Prostate gland (tissue), 2 donors: ENCODE measurements around the gene KIF2C. TPM values are rescaled to one million over a fixed set of nuclear protein-coding genes. Genes with fewer than 3 reads are reported as not detected.

ENCODE experiments used
- DNase-seq: peaks from one replicate; pipeline ENCODE4 v3.0.0-alpha.2; 2019; ENCODE audit warnings: low spot score
- H3K27ac ChIP-seq, 2 donors: fragments of 200-600 bp; sonication (generic); 2 replicates each; pipeline ENCODE4 v1.5.1; 2017 to 2019
- H3K27me3 ChIP-seq: fragments of 200-600 bp; sonication (generic); replicated peaks from 2 replicates; pipeline ENCODE4 v1.5.1; 2019; ENCODE audit not compliant: insufficient read depth
- H3K36me3 ChIP-seq, 2 donors: fragments of 200-600 bp; sonication (generic); 1 replicate in 1 of 2; 2 replicates in 1 of 2; pipeline versions ENCODE4 v1.5.1 to v1.8.1; 2017 to 2019
- H3K4me1 ChIP-seq: fragments of 200-600 bp; sonication (generic); replicated peaks from 2 replicates; pipeline ENCODE4 v1.5.1; 2019
- H3K4me3 ChIP-seq, 2 donors: fragments of 200-600 bp; sonication (generic); 2 replicates each; pipeline ENCODE4 v1.5.1; 2017 to 2019
- H3K9me3 ChIP-seq: fragments of 200-600 bp; sonication (generic); 2 replicates; pipeline ENCODE4 v1.5.1; 2017
- POLR2A ChIP-seq: fragments of 450-650 bp; IDR thresholded peaks from one replicate; pipeline ENCODE4 v1.6.1; 2016; ENCODE audit warnings: antibody characterized with exemption, mild to moderate bottlenecking
- POLR2AphosphoS5 ChIP-seq: sonication (generic); formaldehyde crosslinking; IDR thresholded peaks from one replicate; pipeline ENCODE4 v1.6.1; 2017; ENCODE audit warnings: antibody characterized with exemption
- WGBS: methylation state at CpG from one replicate; pipeline ENCODE4 v1.1.5; 2018; 5-methylcytosine and 5-hydroxymethylcytosine counted together
- intact Hi-C: fragments of 100-400 bp; cut with DNase I; formaldehyde crosslinking; loops from one replicate; pipeline ENCODE4 v1.14.2; 2022
- total RNA-seq, 2 donors: library from RNA; depleted of rRNA; stranded (reverse); fragments of >200 nt; gene quantifications; one replicate each; pipeline ENCODE4 v1.1.0, GENCODE V29; 2016
- TF ChIP-seq, protein P1 (sequence below), 4 experiments: fragments of 200-600 bp in 2 of 4; fragments of 450-650 bp in 2 of 4; sonication (generic) in 2 of 4; IDR thresholded peaks; 1 replicate in 3 of 4; 2 replicates in 1 of 4; pipeline ENCODE4 v1.5.1; 2016 to 2019; ENCODE audit warnings: antibody characterized with exemption in 4 of 4, mild to moderate bottlenecking in 2 of 4, moderate library complexity in 2 of 4

Gene KIF2C
- total RNA-seq, 2 donors from 2014 or later, result 3.5 to 13.2 TPM

DNA sequence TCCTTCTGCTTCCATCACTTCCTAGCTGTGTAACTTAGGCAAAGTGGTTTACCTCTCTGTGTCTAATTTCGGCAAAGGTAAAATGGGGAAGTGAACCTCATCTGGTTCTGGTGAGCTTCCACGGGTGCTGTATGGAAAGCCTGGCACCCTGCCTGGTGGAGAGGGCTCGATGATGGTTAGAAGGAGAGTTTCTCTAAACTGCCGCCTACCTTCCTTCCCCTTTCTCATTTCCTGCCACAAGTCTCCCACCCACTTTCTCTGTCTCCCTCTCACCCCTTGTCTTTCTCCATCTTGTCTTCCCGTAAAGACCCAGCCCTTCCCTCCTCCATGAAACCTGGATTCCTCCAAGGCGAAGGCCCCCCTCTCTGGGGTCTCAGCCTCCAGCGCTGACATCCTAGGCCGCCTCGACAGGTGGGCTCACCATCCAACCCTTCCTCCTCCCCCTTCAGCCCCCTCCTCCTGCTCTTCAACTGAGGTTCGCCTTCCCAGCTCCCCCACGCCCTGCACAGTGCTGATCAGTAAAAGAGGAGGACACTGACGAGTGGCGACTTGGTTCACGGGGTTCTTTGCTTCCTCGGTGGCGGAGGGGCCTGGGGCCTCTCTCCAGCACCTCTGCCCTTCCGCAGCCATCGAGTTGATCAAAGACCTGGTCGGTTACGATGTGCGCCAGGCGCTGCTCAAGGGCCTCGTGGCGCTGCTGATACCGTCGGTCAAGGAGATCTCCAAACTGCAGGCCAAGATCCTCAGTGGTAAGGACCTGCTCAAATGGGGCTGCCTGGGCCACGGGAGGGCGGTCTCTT is 15.9 kb upstream of the KIF2C start:
- no peak for DNase-seq
- Histone ChIP-seq H3K36me3 (no peaks in the 10 kb centered on the region), H3K9me3 (no peaks in the 10 kb centered on the region), H3K4me3 (no peak overlapping the region), H3K27ac (no peak overlapping the region), H3K4me1 (no peaks in the 10 kb centered on the region), H3K27me3 (no peaks in the 10 kb centered on the region)
- intact Hi-C loops, result no loop called here
- 90% methylated on average over 28 of the region's 28 CpGs for WGBS
- TF ChIP-seq, protein P1, sequence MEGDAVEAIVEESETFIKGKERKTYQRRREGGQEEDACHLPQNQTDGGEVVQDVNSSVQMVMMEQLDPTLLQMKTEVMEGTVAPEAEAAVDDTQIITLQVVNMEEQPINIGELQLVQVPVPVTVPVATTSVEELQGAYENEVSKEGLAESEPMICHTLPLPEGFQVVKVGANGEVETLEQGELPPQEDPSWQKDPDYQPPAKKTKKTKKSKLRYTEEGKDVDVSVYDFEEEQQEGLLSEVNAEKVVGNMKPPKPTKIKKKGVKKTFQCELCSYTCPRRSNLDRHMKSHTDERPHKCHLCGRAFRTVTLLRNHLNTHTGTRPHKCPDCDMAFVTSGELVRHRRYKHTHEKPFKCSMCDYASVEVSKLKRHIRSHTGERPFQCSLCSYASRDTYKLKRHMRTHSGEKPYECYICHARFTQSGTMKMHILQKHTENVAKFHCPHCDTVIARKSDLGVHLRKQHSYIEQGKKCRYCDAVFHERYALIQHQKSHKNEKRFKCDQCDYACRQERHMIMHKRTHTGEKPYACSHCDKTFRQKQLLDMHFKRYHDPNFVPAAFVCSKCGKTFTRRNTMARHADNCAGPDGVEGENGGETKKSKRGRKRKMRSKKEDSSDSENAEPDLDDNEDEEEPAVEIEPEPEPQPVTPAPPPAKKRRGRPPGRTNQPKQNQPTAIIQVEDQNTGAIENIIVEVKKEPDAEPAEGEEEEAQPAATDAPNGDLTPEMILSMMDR (IDR thresholded peaks at IDR 0.05), result no peak
- TF ChIP-seq POLR2AphosphoS5, result no peak
- no peak for TF ChIP-seq POLR2A

DNA sequence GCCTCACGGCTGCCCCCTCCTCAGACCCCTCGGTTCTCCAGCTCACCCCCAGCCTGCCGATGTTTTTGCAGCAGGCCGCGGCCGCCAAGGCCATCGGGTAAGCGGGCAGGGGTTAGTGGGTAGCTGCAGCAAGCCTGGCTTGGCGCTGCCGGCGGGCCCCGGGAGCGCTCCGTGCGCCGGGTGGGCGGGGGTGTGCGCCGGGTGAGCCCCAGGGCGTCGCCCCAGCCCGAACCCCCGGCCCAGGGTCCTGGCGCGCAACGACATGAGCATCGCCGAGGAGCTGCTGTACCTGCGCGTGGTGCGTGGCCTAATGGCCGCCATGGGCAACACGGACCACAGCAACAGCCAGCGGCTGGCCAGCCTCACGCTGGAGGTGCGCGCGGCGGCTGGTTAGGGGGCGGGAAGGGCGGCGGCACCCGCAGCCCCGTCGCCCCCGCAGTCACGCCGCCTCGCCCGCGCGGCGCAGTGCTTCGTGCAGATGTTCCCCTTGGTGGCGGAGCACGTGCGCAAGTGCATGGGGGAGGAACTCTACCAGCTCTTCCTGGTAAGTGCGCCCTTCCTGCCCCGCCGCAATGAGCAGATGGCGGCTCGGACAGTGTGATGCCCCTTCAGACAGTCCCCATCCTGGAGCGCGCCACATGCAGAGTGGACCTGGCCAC is 15.2 kb upstream of the KIF2C start:
- H3K9me3 ChIP-seq, result no peaks in the 10 kb centered on the region
- TF ChIP-seq POLR2A (no peak), POLR2AphosphoS5 (no peak)
- TF ChIP-seq, protein P1 (IDR thresholded peaks at IDR 0.05), result no peak
- no peak overlapping the region for H3K4me3 ChIP-seq
- DNase-seq, result no peak
- 80% methylated on average over 26 of the region's 64 CpGs for WGBS
- H3K36me3 ChIP-seq, result no peaks in the 10 kb centered on the region
- H3K27me3 ChIP-seq, result no peaks in the 10 kb centered on the region
- intact Hi-C loops, result no loop called here
- no peaks in the 10 kb centered on the region for H3K4me1 ChIP-seq
- H3K27ac ChIP-seq, result no peak overlapping the region

DNA sequence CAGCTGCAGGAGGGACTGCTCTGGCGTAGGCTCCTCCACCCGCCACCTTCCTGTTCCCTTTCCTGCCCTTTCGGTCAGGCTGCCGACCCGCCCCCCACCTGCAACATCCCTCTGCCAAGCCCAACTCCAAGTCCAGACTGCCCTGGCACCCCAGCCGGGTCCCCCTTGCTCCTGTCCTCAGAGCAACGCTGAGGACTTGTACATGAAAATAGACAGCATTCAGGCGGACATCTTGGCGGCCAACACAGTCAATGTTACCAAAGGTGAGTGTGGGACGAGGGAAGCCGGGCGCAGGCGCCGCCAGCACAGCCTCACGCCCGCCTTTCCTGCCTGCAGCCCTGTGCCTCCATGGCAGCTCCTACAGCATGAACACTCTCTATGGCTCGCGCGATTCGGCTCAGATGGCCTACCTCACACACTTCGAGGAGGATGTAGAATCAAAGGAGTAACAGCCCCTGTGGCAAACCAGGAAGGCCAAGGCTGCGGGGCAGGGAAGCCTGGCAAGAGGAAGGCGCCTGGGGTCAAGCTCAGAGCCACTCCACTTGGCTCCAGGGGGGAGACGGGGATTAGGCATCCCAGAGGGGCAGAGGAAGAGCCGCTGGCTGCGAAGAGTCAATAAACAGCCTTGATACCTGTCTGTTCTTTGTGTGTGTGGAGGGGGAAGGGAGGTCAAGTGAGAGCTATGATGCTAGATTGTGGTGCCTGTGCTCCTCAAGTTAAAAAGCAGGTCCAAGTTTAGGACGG is 14.5 kb upstream of the KIF2C start:
- WGBS, result 86% methylated on average over 27 of the region's 27 CpGs
- intact Hi-C loops, result no loop called here
- no peaks in the 10 kb centered on the region for H3K27me3 ChIP-seq
- TF ChIP-seq POLR2AphosphoS5, result no peak
- TF ChIP-seq, protein P1 (IDR thresholded peaks at IDR 0.05), result no peak
- TF ChIP-seq POLR2A, result no peak
- no peak overlapping the region for H3K4me3 ChIP-seq
- no peak for DNase-seq
- H3K4me1 ChIP-seq, result no peaks in the 10 kb centered on the region
- no peaks in the 10 kb centered on the region for H3K9me3 ChIP-seq
- no peak overlapping the region for H3K27ac ChIP-seq
- no peaks in the 10 kb centered on the region for H3K36me3 ChIP-seq

DNA sequence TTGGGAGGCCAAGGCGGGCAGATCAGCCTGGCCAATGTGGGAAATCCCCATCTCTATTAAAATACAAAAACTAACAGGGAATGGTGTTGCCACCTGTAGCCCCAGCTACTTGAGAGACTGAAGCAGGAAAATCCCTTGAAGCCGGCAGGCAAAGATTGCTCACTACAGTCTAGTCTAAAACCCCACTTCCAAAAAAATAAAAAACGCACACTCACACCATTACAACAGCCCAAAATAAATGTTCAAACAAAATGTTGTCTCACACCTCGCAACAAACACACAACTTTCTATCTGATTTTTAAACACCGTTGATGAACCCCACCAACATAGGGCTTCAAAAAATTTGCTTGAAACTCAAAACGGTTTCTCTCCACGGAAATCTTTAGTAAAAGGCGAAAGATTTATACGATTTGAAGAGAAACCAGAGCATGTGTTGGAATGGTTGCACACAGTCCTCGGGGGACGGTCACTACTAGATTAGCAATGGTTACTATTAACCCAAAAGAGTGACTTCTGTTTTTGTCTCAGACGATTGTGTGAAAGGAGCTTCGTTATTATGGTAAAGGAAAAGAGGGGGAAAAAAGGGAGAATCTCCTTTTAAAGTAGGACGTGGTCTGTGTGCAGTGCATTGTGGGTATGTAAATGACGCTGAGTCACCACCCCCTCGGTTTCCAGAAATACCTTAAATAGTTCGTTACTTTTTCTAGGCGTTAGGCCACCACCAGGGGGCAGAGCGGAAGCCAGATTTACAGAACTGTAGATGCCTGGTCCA is 8.7 kb upstream of the KIF2C start, which contains the start of gene RNU5D-1:
Gene RNU5D-1, minus strand, starts transcription at position 430 of the 772 bp plus-strand sequence.
- Histone ChIP-seq H3K4me3 (peak within 1 kb of the TSS; percentile 1 to 2), H3K9me3 (no peaks in the 10 kb centered on the region), H3K27me3 (no peaks in the 10 kb centered on the region), H3K36me3 (no peaks in the 10 kb centered on the region), H3K27ac (peak within 1 kb of the TSS; percentile 72 to 74), H3K4me1 (no peaks in the 10 kb centered on the region)
- WGBS, result 4% methylated on average over 19 of the region's 19 CpGs
- intact Hi-C loops, result loop anchor here (5.0 to 10.0 kb wide), 2 partner anchors 56 to 574 kb away; partner anchors contain the start of gene BEST4
- peak; percentile 86 for TF ChIP-seq POLR2AphosphoS5
- TF ChIP-seq, protein P1 (IDR thresholded peaks at IDR 0.05), result peak; percentile 73 to 83 (median 75)
- peak; percentile 65 for TF ChIP-seq POLR2A
- DNase-seq, result peak; percentile 86
